Smooth muscle cell (in vitro differentiated cells): ENCODE results near the gene ANAPC2. TPM values are rescaled to one million over a fixed set of nuclear protein-coding genes. Genes with fewer than 3 reads are reported as not detected.

Experiments
- DNase-seq: peaks from one replicate; lab custom pipeline; 2025; ENCODE audit not compliant: unreplicated experiment; lab: John Stamatoyannopoulos, UW
- H2AFZ ChIP-seq: fragments of 200-600 bp; sonication (generic); 2 replicates; pipeline ENCODE4 v1.6.0; 2016; ENCODE audit warnings: antibody characterized with exemption, low read depth, mild to moderate bottlenecking
- H3F3A ChIP-seq: fragments of 200-600 bp; sonication (generic); 2 replicates; pipeline ENCODE4 v1.6.0; 2017; ENCODE audit warnings: antibody characterized with exemption, low read depth
- H3K27ac ChIP-seq: fragments of 200-600 bp; sonication (generic); 2 replicates; pipeline ENCODE4 v1.5.1; 2016; ENCODE audit warnings: low read depth, mild to moderate bottlenecking
- H3K27me3 ChIP-seq: fragments of 200-600 bp; sonication (generic); 2 replicates; pipeline ENCODE4 v1.6.1; 2016; ENCODE audit warnings: low read depth, mild to moderate bottlenecking
- H3K36me3 ChIP-seq: fragments of 200-600 bp; sonication (generic); 2 replicates; pipeline ENCODE4 v1.5.1; 2016; ENCODE audit warnings: low read depth
- H3K4me1 ChIP-seq: fragments of 200-600 bp; sonication (generic); 2 replicates; pipeline ENCODE4 v1.5.1; 2016; ENCODE audit warnings: low read depth
- H3K4me2 ChIP-seq: fragments of 200-600 bp; sonication (generic); 2 replicates; pipeline ENCODE4 v1.6.0; 2016; ENCODE audit warnings: mild to moderate bottlenecking
- H3K4me3 ChIP-seq: fragments of 200-600 bp; sonication (generic); 2 replicates; pipeline ENCODE4 v1.5.1; 2016; ENCODE audit warnings: mild to moderate bottlenecking
- H3K79me2 ChIP-seq: fragments of 200-600 bp; sonication (generic); 2 replicates; pipeline ENCODE4 v1.6.0; 2016; ENCODE audit warnings: low read depth, mild to moderate bottlenecking
- H3K9ac ChIP-seq: fragments of 200-600 bp; sonication (generic); 2 replicates; pipeline ENCODE4 v1.6.0; 2016; ENCODE audit warnings: low read depth
- H3K9me3 ChIP-seq: fragments of 200-600 bp; sonication (generic); replicated peaks from 2 replicates; pipeline ENCODE4 v1.5.1; 2016; ENCODE audit warnings: low read depth
- H4K20me1 ChIP-seq: fragments of 200-600 bp; sonication (generic); 2 replicates; pipeline ENCODE4 v1.6.0; 2016; ENCODE audit warnings: low read depth
- CTCF ChIP-seq: fragments of 200-600 bp; sonication (generic); IDR thresholded peaks from 2 replicates; pipeline ENCODE4 v1.5.1; 2017; ENCODE audit warnings: borderline replicate concordance, mild to moderate bottlenecking, antibody characterized with exemption; ENCODE audit not compliant: insufficient read depth, poor library complexity, severe bottlenecking
- WGBS: methylation state at CpG from one replicate; pipeline ENCODE4 v1.1.7; 2016; ENCODE audit warnings: low lambda C conversion rate; 5-methylcytosine and 5-hydroxymethylcytosine counted together
- polyA plus RNA-seq: library from polyadenylated mRNA; unstranded; fragments of >200 nt; fragmentation: Nextera tagmentation; extraction: Ambion mirVana; gene quantifications from 2 replicates; pipeline ENCODE4 v1.2.1, GENCODE V29; 2016
- total RNA-seq: library from RNA; depleted of rRNA; stranded (reverse); fragments of >200 nt; gene quantifications from 2 replicates; pipeline ENCODE4 v1.2.3, GENCODE V29; 2014

ANAPC2 gene
- total and polyA plus RNA-seq, 2 experiments from 2014 or later: 6.6 to 12.6 TPM

- no peak within 1 kb of the TSS for H2AFZ ChIP-seq
- peak; percentile 17 for DNase-seq
- no peaks in the 10 kb centered on the region for H3K9me3 ChIP-seq
- WGBS: 58% methylated on average over 24 of the region's 25 CpGs
- H3K36me3 ChIP-seq: no peaks in the 10 kb centered on the region
- no peak within 1 kb of the TSS for H3K4me3 ChIP-seq
- no peaks in the 10 kb centered on the region for H3K27me3 ChIP-seq
- H3K79me2 ChIP-seq: no peaks in the 10 kb centered on the region
- H4K20me1 ChIP-seq: no peaks in the 10 kb centered on the region
- peaks cover 8% of the 10 kb centered on the region for H3K4me1 ChIP-seq
- H3K9ac ChIP-seq: no peak within 1 kb of the TSS
- no peaks in the 10 kb centered on the region for H3F3A ChIP-seq
- no peak within 1 kb of the TSS for H3K4me2 ChIP-seq
- peak; percentile 79 for TF ChIP-seq CTCF
- H3K27ac ChIP-seq: peak within 1 kb of the TSS; percentile 52
Observed at GRCh38 chr9:137227054-137227852, 38.9 kb upstream of the ANAPC2 start, which contains the start of gene RNF224. Gene RNF224, plus strand, starts transcription at chr9:137227502. Its CDS starts 834 bp downstream, at chr9:137228336.

GRCh38 chr9:137226338-137227053, 38.1 kb upstream of the ANAPC2 start:
- Histone ChIP-seq H3K9me3 (no peaks in the 10 kb centered on the region), H3K79me2 (no peaks in the 10 kb centered on the region), H3K4me2 (no peak overlapping the region), H3K4me1 (peaks cover 8% of the 10 kb centered on the region), H3K4me3 (no peak overlapping the region), H3K27me3 (no peaks in the 10 kb centered on the region), H2AFZ (no peak overlapping the region), H3K36me3 (no peaks in the 10 kb centered on the region), H3F3A (no peaks in the 10 kb centered on the region), H3K9ac (no peak overlapping the region), H3K27ac (peak overlapping the region; percentile 52), H4K20me1 (no peaks in the 10 kb centered on the region)
- no peak for DNase-seq
- 81% methylated on average over 18 of the region's 18 CpGs for WGBS
- TF ChIP-seq CTCF: no peak

GRCh38 chr9:137225699-137226331, 37.5 kb upstream of the ANAPC2 start:
- no peak overlapping the region for H2AFZ ChIP-seq
- 90% methylated on average over 21 of the region's 21 CpGs for WGBS

More at GRCh38 chr9:137225699-137226331, 37.5 kb upstream of the ANAPC2 start:
- Histone ChIP-seq H3K9me3 (no peaks in the 10 kb centered on the region), H3K4me2 (no peak overlapping the region), H3K4me3 (no peak overlapping the region), H3K27me3 (no peaks in the 10 kb centered on the region), H3K36me3 (no peaks in the 10 kb centered on the region), H3K79me2 (no peaks in the 10 kb centered on the region), H4K20me1 (no peaks in the 10 kb centered on the region), H3K9ac (no peak overlapping the region), H3K27ac (peak overlapping the region; percentile 52), H3K4me1 (peaks cover 8% of the 10 kb centered on the region), H3F3A (no peaks in the 10 kb centered on the region)
- no peak for TF ChIP-seq CTCF
- no peak for DNase-seq
